Activated T-helper 9 cell treated with anti-CD3 and anti-CD28 coated beads, Interleukin-2, amount 50 U/mL, for 16 hours (primary cell): ENCODE data around the gene ZNF182.
"Not testable (repeated sequence)": the region's sequence is repeated elsewhere in the genome, so short reads cannot be mapped to it uniquely, and the experiment has no call there.

Experiments used
- DNase-seq: peaks from one replicate; pipeline ENCODE4 v3.0.0-alpha.2; 2020; ENCODE audit warnings: low read depth

Gene ZNF182

GRCh38 chrX:48003758-48004457 is at the start of gene ZNF182:
Gene ZNF182, minus strand, starts transcription at chrX:48003989. Its CDS starts 1,380 bp downstream, at chrX:48002609.
- DNase-seq = peak; percentile 84

GRCh38 chrX:48046846-48047245 is 43.1 kb upstream of the ZNF182 start:
- no peak for DNase-seq

GRCh38 chrX:48045410-48046311 is 41.9 kb upstream of the ZNF182 start:
- no peak for DNase-seq

GRCh38 chrX:48043056-48043455 is 39.3 kb upstream of the ZNF182 start:
- no peak for DNase-seq

GRCh38 chrX:48035891-48036290 is 32.1 kb upstream of the ZNF182 start:
- DNase-seq = no peak

GRCh38 chrX:48030641-48031173 is 26.9 kb upstream of the ZNF182 start:
- DNase-seq = not testable (repeated sequence)

GRCh38 chrX:48030237-48030636 is 26.4 kb upstream of the ZNF182 start:
- DNase-seq = no peak

- DNase-seq = no peak
Observed at GRCh38 chrX:48028091-48028490, 24.3 kb upstream of the ZNF182 start.

- DNase-seq = not testable (repeated sequence)
Observed at GRCh38 chrX:48027545-48027944, 23.8 kb upstream of the ZNF182 start.

GRCh38 chrX:48025561-48025960 is 21.8 kb upstream of the ZNF182 start:
- DNase-seq = no peak

GRCh38 chrX:48022738-48023137 is 18.9 kb upstream of the ZNF182 start:
- DNase-seq = no peak

- no peak for DNase-seq
Observed at GRCh38 chrX:48022100-48022499, 18.3 kb upstream of the ZNF182 start.

GRCh38 chrX:48021026-48021900 is 17.5 kb upstream of the ZNF182 start:
- DNase-seq = peak; percentile 59

GRCh38 chrX:48020472-48020871 is 16.7 kb upstream of the ZNF182 start:
- not testable (repeated sequence) for DNase-seq

GRCh38 chrX:48019892-48020291 is 16.1 kb upstream of the ZNF182 start:
- DNase-seq = not testable (repeated sequence)

GRCh38 chrX:48016583-48017310 is 13.0 kb upstream of the ZNF182 start:
- DNase-seq = not testable (repeated sequence)

- not testable (repeated sequence) for DNase-seq
Observed at GRCh38 chrX:48009445-48009960, 5.7 kb upstream of the ZNF182 start.

GRCh38 chrX:48006688-48007087 is 2.9 kb upstream of the ZNF182 start, which contains the start of gene SPACA5:
Gene SPACA5, plus strand, starts transcription at chrX:48006988. Its CDS starts 815 bp downstream, at chrX:48007803.
- DNase-seq = not testable (repeated sequence)

GRCh38 chrX:48003367-48003757 is 427 bp downstream of the ZNF182 start:
- DNase-seq = no peak

- no peak for DNase-seq
Observed at GRCh38 chrX:48002929-48003328, 860 bp downstream of the ZNF182 start.

- DNase-seq = no peak
Observed at GRCh38 chrX:48002319-48002718, 1.5 kb downstream of the ZNF182 start.
